MCF 10A (cell line): ENCODE measurements around the gene LAMA3. TPM values are rescaled to one million over a fixed set of nuclear protein-coding genes. Genes with fewer than 3 reads are reported as not detected.

ENCODE experiments used
- BruUV-seq: library from RNA; stranded (reverse); fragments of 400-500 nt; replicated peaks from 2 replicates; lab custom pipeline; 2021; lab: Mats Ljungman, UMichigan
- CTCF ChIA-PET: fragments of 300-600 bp; sonication (Branson Sonifier 250); formaldehyde crosslinking; extraction: SDS; loops from one replicate; lab custom pipeline; 2021; ENCODE audit warnings: antibody characterized with exemption, inconsistent platforms; lab: Yijun Ruan, JAX
- POLR2A ChIA-PET: fragments of 300-600, 350-650 bp; sonication (Branson Sonifier 250); formaldehyde crosslinking; extraction: SDS; loops from one replicate; lab custom pipeline; 2020; ENCODE audit warnings: antibody characterized with exemption, inconsistent platforms; lab: Yijun Ruan, JAX
- DNase-seq: peaks from one replicate; pipeline ENCODE4 v3.0.0-alpha.2; 2018; ENCODE audit not compliant: unreplicated experiment
- H3K27ac Mint-ChIP-seq: one replicate; pipeline ENCODE4 v1.8.0; 2022; ENCODE audit warnings: mild to moderate bottlenecking, low read depth, mixed read lengths; ENCODE audit not compliant: unreplicated experiment
- H3K27me3 Mint-ChIP-seq: one replicate; pipeline ENCODE4 v1.8.0; 2022; ENCODE audit warnings: mixed read lengths; ENCODE audit not compliant: insufficient read depth, unreplicated experiment
- H3K36me3 Mint-ChIP-seq: one replicate; pipeline ENCODE4 v1.8.0; 2022; ENCODE audit warnings: mild to moderate bottlenecking, moderate library complexity, mixed read lengths; ENCODE audit not compliant: insufficient read depth, unreplicated experiment
- H3K4me1 Mint-ChIP-seq: one replicate; pipeline ENCODE4 v1.8.0; 2022; ENCODE audit warnings: mixed read lengths; ENCODE audit not compliant: insufficient read depth, unreplicated experiment
- H3K4me3 Mint-ChIP-seq: one replicate; pipeline ENCODE4 v1.8.0; 2022; ENCODE audit warnings: mild to moderate bottlenecking, moderate library complexity, mixed read lengths; ENCODE audit not compliant: unreplicated experiment
- H3K9me3 Mint-ChIP-seq: one replicate; pipeline ENCODE4 v1.8.0; 2022; ENCODE audit warnings: mixed read lengths; ENCODE audit not compliant: unreplicated experiment
- intact Hi-C: fragments of 100-400 bp; cut with micrococcal nuclease; formaldehyde crosslinking; loops from 2 replicates; pipeline ENCODE4 v1.14.1; 2022
- total RNA-seq: library from RNA; stranded (reverse); gene quantifications from 2 replicates; pipeline ENCODE4 v1.2.3, GENCODE V29; 2022
- TF ChIP-seq, protein P1 (sequence below): fragments of 200-600 bp; IDR thresholded peaks from one replicate; pipeline ENCODE4 v1.8.0; 2022; ENCODE audit warnings: antibody characterized with exemption, mild to moderate bottlenecking; ENCODE audit not compliant: unreplicated experiment

LAMA3 gene
- total RNA-seq, 1 experiment from 2014 or later = 371 TPM

DNA sequence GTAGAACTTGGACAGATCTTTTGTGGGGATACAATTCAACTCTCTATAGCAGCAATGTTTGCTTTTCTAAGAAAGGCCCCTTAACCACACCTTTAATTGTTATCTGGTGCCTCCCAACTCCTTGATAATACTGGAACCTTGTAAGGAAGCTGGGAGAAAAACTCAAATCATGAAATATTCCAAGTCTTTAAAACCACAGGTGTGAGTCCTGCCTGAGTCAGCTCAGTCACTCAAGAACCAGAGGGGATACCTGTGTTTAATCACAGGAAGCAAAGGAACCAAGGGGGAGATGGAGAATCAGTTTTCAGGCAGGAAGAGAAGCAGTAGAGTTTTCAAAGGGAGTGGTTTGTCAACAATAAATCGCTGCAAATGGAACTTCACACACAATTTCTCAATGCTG lies 159.9 kb downstream of the LAMA3 start:
- Mint-ChIP-seq H3K4me3 (no peak overlapping the region), H3K36me3 (peaks cover 12% of the 10 kb centered on the region), H3K27me3 (no peaks in the 10 kb centered on the region), H3K27ac (no peak overlapping the region), H3K4me1 (peaks cover 32% of the 10 kb centered on the region), H3K9me3 (no peaks in the 10 kb centered on the region)
- BruUV-seq = no TSS peak
- ChIA-PET CTCF (interaction anchor here (0.7 kb wide), 1 partner anchor 156 kb away, joined by 3 read pairs; no protein-coding TSS in a partner anchor), POLR2A (interaction anchor here (0.8 to 3.1 kb wide), 2 partner anchors 10 to 23 kb away, joined by 3 to 20 read pairs; no protein-coding TSS in a partner anchor)
- TF ChIP-seq, protein P1, sequence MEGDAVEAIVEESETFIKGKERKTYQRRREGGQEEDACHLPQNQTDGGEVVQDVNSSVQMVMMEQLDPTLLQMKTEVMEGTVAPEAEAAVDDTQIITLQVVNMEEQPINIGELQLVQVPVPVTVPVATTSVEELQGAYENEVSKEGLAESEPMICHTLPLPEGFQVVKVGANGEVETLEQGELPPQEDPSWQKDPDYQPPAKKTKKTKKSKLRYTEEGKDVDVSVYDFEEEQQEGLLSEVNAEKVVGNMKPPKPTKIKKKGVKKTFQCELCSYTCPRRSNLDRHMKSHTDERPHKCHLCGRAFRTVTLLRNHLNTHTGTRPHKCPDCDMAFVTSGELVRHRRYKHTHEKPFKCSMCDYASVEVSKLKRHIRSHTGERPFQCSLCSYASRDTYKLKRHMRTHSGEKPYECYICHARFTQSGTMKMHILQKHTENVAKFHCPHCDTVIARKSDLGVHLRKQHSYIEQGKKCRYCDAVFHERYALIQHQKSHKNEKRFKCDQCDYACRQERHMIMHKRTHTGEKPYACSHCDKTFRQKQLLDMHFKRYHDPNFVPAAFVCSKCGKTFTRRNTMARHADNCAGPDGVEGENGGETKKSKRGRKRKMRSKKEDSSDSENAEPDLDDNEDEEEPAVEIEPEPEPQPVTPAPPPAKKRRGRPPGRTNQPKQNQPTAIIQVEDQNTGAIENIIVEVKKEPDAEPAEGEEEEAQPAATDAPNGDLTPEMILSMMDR = no peak
- intact Hi-C loops = no loop called here
- no peak for DNase-seq

- ChIA-PET CTCF (no interaction called here), POLR2A (interaction anchor here (0.8 to 3.1 kb wide), 3 partner anchors 8 to 22 kb away, joined by 3 to 20 read pairs (median 3); no protein-coding TSS in a partner anchor)
- TF ChIP-seq, protein P1 = no peak
- Mint-ChIP-seq H3K9me3 (no peaks in the 10 kb centered on the region), H3K27me3 (no peaks in the 10 kb centered on the region), H3K36me3 (peaks cover 16% of the 10 kb centered on the region), H3K27ac (no peak overlapping the region), H3K4me3 (no peak overlapping the region), H3K4me1 (peaks cover 21% of the 10 kb centered on the region)
- no peak for DNase-seq
- no TSS peak for BruUV-seq
- intact Hi-C loops = no loop called here
These were observed 161.0 kb downstream of the LAMA3 start for GRCh38 chr18:23850215-23850614.

DNA sequence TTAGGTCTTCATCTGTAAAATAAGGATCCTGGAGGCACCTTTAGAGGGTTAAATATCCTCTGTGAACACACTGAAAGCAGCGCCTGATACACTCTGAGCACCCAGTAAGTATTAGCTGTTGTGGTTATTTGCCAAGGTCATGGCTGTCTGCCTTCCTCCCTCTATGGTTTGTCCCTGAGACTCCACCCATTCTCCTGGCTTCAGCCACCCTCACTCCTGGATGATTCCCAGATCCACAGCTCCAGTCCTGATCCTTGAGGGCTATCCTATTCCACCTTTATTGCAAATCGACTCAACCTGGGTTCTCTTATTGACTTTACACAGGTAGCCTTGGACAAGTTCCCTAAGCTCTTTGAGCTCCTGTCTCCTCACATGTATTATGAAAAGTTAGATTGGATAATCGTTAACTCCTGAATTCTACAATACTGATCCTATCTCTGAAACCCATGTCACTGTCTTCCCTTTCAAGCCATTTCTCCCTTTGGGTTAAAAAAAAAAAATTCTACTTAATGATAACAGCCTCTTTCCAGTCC lies 162.3 kb downstream of the LAMA3 start:
- H3K36me3 Mint-ChIP-seq = peaks cover 17% of the 10 kb centered on the region
- intact Hi-C loops = no loop called here
- TF ChIP-seq, protein P1 = no peak
- H3K9me3 Mint-ChIP-seq = no peaks in the 10 kb centered on the region
- no peak overlapping the region for H3K4me3 Mint-ChIP-seq
- CTCF ChIA-PET = interaction anchor here (1.2 kb wide), 1 partner anchor 1053 kb away, joined by 3 read pairs; no protein-coding TSS in a partner anchor
- DNase-seq = no peak
- H3K27me3 Mint-ChIP-seq = no peaks in the 10 kb centered on the region
- no peak overlapping the region for H3K27ac Mint-ChIP-seq
- peaks cover 24% of the 10 kb centered on the region for H3K4me1 Mint-ChIP-seq
- POLR2A ChIA-PET = interaction anchor here (0.7 to 3.1 kb wide), 3 partner anchors 9 to 46 kb away, joined by 3 to 20 read pairs (median 3); no protein-coding TSS in a partner anchor
- no TSS peak for BruUV-seq

DNA sequence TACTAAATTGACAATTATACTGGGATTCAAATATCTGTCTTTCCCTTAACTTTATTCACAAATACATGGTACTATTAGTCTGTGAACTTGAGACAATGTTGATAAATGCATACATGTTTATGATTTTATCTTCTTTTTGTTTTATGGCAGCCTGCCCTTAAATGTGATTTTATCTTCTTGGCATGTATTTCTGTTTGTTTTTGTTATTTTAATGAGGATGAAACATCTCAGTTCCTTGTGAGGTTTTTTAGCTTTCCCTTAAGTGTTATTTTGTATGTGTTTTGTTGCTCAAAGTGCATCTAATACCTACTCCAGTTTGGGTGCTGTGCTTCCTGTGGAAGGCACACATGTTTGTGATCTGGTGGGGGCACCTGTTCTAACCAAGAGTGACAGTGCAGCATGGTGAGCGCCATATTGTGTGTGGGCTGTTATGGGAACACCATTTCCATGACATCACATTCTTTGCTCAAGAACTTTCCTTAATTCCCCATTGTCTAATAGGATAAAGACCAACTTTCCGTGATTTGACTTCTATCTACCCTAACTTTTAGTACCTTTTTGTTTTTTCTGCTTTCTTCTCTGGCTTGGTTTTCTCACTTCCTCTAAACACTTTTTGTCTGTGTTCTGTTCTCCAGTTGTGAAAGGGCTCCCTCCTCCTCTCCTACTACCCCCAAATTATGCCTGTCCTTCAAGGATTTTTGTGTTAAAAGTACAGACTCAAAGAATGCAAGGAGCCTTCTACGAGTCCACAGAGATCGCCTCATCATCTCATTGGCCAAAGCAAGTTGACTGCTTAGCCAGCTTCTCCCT lies 163.2 kb downstream of the LAMA3 start:
- H3K27me3 Mint-ChIP-seq = no peaks in the 10 kb centered on the region
- no peak overlapping the region for H3K27ac Mint-ChIP-seq
- no TSS peak for BruUV-seq
- H3K4me1 Mint-ChIP-seq = peaks cover 33% of the 10 kb centered on the region
- H3K4me3 Mint-ChIP-seq = no peak overlapping the region
- TF ChIP-seq, protein P1 = no peak
- DNase-seq = no peak
- ChIA-PET POLR2A (interaction anchor here (0.7 to 3.1 kb wide), 2 partner anchors 14 to 47 kb away, joined by 3 to 20 read pairs; no protein-coding TSS in a partner anchor), CTCF (no interaction called here)
- H3K9me3 Mint-ChIP-seq = no peaks in the 10 kb centered on the region
- intact Hi-C loops = no loop called here
- H3K36me3 Mint-ChIP-seq = peaks cover 17% of the 10 kb centered on the region
